Stimulated activated CD8-positive, alpha-beta memory T cell treated with anti-CD3 and anti-CD28 coated beads, Interleukin-4, amount 100 ng/mL, for 4 hours (primary cell): Measurements from ENCODE around the gene LMCD1.

ENCODE experiments used
- DNase-seq, 2 donors: peaks; one replicate each; pipeline ENCODE4 v3.0.0-alpha.2; 2020; ENCODE audit warnings: low read depth in 2 of 2, low spot score in 1 of 2

LMCD1 gene

GRCh38 chr3:8581806-8582445 is 80.3 kb downstream of the LMCD1 start:
- no peak for DNase-seq

- no peak for DNase-seq
These were observed 83.0 kb downstream of the LMCD1 start for GRCh38 chr3:8584661-8585060.

GRCh38 chr3:8589880-8590556 is 88.4 kb downstream of the LMCD1 start:
- no peak for DNase-seq

DNA sequence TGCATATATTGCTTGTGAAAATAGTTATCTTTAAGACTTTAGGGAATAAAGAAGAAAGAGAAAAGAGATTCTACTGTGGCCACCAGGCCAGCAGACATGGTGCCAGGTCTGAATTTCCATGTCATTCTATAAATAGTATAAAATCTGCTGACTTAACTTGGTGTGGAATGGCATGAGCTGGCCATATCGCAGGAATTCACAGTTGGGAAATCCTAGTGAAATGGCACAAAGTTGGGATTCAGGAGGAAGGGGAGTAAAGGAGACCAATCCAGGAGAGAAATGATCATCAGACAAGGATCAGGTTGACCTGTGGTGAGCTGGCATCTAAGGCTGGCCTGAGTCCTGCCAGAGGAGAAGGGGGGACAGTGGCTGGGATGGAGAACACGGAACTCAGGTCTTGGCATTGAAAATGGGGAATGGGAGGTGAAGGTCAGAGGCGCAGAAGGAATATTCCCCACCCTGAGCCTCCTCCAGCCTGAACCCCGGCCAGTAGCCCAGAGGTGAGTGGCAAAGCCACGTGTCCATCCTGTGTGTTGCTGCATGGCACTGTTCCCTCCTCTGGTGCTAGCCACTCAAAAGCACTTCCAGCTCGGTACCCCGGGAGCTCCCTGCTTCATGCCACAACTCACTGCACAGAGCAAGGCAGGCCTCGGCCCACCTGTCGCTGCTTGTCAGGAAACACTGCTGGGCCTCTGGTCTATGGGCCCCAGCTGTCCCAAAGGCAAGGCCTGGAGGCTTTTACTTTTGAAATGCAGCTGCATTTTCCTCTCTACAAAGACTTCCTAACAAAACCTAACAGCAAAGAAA is 91.6 kb downstream of the LMCD1 start:
- DNase-seq: no peak

DNA sequence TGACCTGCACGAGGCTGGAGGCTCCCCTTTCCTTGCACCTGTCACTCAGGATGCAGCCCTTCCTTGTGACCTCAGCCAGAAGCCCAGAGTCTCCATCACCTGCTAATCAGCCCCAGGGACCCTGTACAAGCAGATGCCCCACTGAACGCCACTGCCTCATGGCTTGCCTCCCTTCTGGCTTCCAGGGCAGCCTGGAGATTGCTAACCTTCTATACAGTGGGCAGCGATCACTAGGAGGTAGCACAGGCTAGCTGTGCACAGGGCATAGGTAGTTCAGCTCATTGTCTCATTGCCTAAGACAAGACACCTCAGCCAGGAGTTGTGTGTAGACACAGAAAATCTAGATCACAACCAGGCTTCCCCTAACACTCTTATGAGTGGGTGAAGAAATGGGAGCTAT is 93.6 kb downstream of the LMCD1 start:
- DNase-seq: no peak

GRCh38 chr3:8595695-8596115 is 94.1 kb downstream of the LMCD1 start:
- DNase-seq: no peak

GRCh38 chr3:8596321-8597218 is 94.9 kb downstream of the LMCD1 start:
- DNase-seq: no peak

GRCh38 chr3:8597219-8597853 is 95.7 kb downstream of the LMCD1 start:
- no peak for DNase-seq

DNA sequence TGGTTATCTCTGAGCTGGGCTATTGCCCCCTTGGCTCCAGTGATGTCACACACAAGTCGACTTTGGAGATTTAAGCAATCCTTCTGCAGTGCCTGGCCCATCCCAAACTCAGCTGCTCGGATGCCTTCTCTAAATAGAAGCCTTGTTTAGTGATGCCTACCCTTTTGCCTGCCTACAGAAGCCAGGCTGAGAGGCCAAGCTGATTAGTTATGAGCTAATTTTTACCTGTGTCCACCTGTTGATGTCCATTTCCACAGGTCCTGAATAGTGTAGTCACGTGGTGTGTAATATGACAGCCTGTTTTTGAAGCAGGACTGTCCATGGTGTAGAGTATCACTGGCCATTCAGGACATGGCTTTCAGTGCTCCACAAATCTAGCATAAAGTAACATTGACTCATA is 97.5 kb downstream of the LMCD1 start:
- no peak for DNase-seq

DNA sequence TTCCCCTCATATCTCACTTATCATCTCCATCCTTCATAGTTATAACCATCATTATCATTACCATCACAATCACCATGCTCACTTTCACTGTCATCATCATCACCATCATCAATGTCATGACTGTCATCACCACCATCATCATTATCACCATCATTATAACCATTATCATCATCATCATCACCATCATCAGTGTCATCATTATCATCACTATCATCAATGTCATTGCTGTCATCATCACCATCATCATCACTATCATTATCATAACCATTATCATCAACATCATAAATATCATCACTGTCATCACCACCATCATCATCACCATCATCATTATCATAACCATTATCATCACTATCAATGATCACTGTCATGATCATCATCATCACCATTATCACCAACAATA is 98.8 kb downstream of the LMCD1 start:
- DNase-seq: no peak

GRCh38 chr3:8603115-8603710 is 101.6 kb downstream of the LMCD1 start:
- DNase-seq: no peak

DNA sequence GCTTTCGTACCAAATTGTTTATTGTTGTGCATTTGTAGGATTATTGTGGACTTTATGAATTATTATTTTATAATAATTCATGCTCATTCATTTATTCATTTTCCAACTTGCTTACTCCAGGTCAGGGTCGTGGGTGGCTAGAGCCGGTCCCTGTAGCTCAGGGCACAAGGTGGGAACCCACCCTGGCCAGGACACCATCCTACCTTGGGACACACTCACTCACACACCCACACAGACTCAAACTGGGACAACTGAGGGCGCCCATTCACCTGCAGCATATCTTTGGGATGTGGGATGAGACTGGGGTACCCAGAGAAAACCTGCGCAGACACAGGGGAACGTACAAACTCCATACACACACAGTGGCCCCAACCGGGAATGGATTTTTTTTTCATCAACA is 102.4 kb downstream of the LMCD1 start:
- no peak for DNase-seq

DNA sequence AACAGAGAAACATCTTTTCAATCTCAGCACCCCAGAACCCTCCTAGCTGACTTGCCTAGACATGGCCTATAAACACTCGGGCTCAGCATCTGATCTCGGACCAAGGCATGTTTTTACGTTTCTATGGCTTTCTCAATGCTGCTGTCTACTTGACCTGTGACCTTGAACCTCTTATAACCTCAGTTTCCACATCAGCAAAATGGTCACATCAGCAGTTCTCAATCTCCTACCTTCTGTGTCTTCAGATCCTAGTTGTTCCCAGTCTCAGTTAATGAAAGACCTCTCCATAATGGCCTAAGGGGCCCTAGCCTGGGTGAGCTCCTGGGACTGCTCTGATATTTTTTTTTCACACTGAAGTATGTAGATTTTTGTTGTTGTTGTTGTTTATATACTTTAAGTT is 103.4 kb downstream of the LMCD1 start:
- DNase-seq: no peak

DNA sequence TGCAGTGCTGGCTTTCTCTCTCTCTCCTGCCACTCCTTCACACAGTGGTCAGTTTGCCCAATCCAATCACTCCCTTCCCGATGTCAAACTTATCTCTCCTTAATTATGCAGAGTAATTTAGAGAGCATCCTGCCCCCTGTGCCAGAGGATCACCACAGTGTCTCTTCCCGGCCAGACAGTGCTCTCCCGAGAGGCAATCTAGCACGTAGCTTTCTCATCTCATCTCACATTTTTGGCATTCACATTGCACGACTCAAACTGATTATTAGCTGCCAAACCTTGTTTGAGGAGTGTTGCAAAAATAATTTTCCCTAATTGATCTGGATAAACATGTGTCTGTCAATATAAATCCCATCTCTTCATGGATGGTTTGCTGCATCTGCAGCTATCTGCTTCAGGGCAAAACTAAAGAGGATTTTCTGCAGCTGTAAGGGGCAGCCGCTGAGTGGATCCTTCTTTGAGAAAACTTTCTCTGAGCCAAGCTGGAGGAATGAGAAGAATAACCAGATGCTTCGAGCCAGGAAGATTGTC is 105.1 kb downstream of the LMCD1 start:
- DNase-seq: no peak

- no peak for DNase-seq
These were observed 105.8 kb downstream of the LMCD1 start for GRCh38 chr3:8607234-8608040.

DNA sequence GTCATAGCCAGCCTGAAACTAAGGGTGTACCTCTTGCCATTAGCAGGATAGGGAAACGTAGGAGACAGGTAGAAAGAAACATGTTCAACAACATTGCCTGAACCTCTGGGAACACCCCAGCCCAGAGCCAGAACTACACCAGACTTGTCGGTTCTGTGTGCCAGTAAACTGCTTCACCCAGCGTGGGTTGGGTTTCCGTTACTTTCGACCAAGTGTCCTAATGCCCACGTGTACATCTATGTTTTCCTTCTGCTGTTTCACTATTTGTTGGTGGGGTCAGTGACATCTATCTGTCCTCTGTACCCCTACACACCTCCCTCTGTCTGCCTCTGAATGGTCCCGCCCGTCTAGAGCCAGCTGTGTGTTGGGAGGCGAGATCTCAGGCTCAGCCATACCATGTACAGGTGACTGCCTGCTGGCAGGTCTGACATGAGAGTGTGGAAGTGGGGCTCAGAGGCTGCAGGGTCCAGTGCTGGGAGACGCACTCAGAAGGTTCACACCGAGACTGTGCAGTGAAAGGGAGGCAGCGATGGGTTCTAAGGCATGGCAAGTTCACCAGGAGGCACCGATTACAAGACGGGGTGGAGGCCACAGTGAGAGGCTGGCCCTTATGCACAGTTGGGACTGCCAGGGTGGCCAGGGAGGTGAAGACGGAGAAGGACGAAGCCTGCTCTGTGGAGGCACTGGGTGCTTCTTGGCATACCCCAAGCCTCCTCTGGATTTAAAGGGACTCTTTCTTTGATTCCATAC is 106.6 kb downstream of the LMCD1 start:
- DNase-seq: no peak

- DNase-seq: no peak
These were observed 107.3 kb downstream of the LMCD1 start for GRCh38 chr3:8608791-8609467.

- no peak for DNase-seq
These were observed 109.3 kb downstream of the LMCD1 start for GRCh38 chr3:8610951-8611350.
